LNCAP (cell line): Measurements from ENCODE around the gene TMC1.

Experiments
- CTCF ChIP-seq: fragments of 450-650 bp; IDR thresholded peaks from 2 replicates; pipeline ENCODE4 v1.5.1; 2017; ENCODE audit warnings: mild to moderate bottlenecking

TMC1 gene

GRCh38 chr9:72680593-72681282 lies 159.3 kb downstream of the TMC1 start:
- TF ChIP-seq CTCF: no peak

- no peak for TF ChIP-seq CTCF
These were observed 159.8 kb downstream of the TMC1 start for GRCh38 chr9:72681283-72681630.

- TF ChIP-seq CTCF: no peak
These were observed 163.2 kb downstream of the TMC1 start for GRCh38 chr9:72684615-72685014.

GRCh38 chr9:72685911-72686310 lies 164.5 kb downstream of the TMC1 start:
- TF ChIP-seq CTCF: no peak

GRCh38 chr9:72687331-72687730 lies 165.9 kb downstream of the TMC1 start:
- no peak for TF ChIP-seq CTCF

GRCh38 chr9:72691671-72692070 lies 170.3 kb downstream of the TMC1 start:
- no peak for TF ChIP-seq CTCF

- no peak; the same call in 1 of the 2 replicates for TF ChIP-seq CTCF
These were observed 174.0 kb downstream of the TMC1 start for GRCh38 chr9:72695365-72695764.

GRCh38 chr9:72696511-72696910 lies 175.1 kb downstream of the TMC1 start:
- no peak for TF ChIP-seq CTCF
